Lung (tissue), 12 donors: ENCODE data around the gene SLC16A1. TPM values are rescaled to one million over a fixed set of nuclear protein-coding genes. Genes with fewer than 3 reads are reported as not detected.
"Not testable (repeated sequence)": the region's sequence is repeated elsewhere in the genome, so short reads cannot be mapped to it uniquely, and the experiment has no call there.

ENCODE experiments used
- ATAC-seq: fragments of 200-7000 bp; cut with Tn5 transposase; one replicate; pipeline ENCODE4 v1.9.1; 2020; ENCODE audit warnings: moderate number of reproducible peaks; ENCODE audit not compliant: insufficient read depth, low FRiP score
- DNase-seq, 3 donors: peaks; one replicate each; pipeline ENCODE4 v3.0.0-alpha.2; 2013 to 2017
- H3K27ac ChIP-seq, 2 donors: one replicate each; pipeline ENCODE4 v1.5.1; 2013; ENCODE audit warnings: mild to moderate bottlenecking in 2 of 2, moderate library complexity in 2 of 2, control low read depth in 1 of 2, inconsistent platforms in 1 of 2, low read depth in 1 of 2, low read length in 1 of 2
- H3K27me3 ChIP-seq, 3 donors: one replicate each; pipeline ENCODE4 v1.5.1; 2013; ENCODE audit warnings: low read length in 2 of 3; ENCODE audit not compliant: control insufficient read depth in 3 of 3, insufficient read depth in 3 of 3
- H3K36me3 ChIP-seq, 4 donors: one replicate each; pipeline ENCODE4 v1.5.1; 2013; ENCODE audit warnings: low read length in 4 of 4, mild to moderate bottlenecking in 1 of 4, moderate library complexity in 1 of 4; ENCODE audit not compliant: control insufficient read depth in 4 of 4, insufficient read depth in 4 of 4
- H3K4me1 ChIP-seq, 5 donors: one replicate each; pipeline ENCODE4 v1.5.1; 2013; ENCODE audit warnings: low read length in 5 of 5, mild to moderate bottlenecking in 2 of 5, moderate library complexity in 1 of 5; ENCODE audit not compliant: control insufficient read depth in 5 of 5, insufficient read depth in 5 of 5
- H3K4me3 ChIP-seq: one replicate; pipeline ENCODE4 v1.5.1; 2013; ENCODE audit warnings: mild to moderate bottlenecking, control low read depth, moderate library complexity
- H3K9ac ChIP-seq, 2 donors: one replicate each; pipeline ENCODE4 v1.5.1; 2013; ENCODE audit warnings: low read length in 2 of 2, control low read depth in 1 of 2; ENCODE audit not compliant: insufficient read depth in 1 of 2
- H3K9me3 ChIP-seq, 4 donors: one replicate each; pipeline ENCODE4 v1.5.1; 2013; ENCODE audit warnings: low read length in 3 of 4, mild to moderate bottlenecking in 1 of 4, moderate library complexity in 1 of 4; ENCODE audit not compliant: control insufficient read depth in 4 of 4, insufficient read depth in 3 of 4
- CTCF ChIP-seq: IDR thresholded peaks from 2 replicates; pipeline ENCODE4 v1.5.1; 2012; ENCODE audit warnings: mild to moderate bottlenecking; ENCODE audit errors: control extremely low read depth, extremely low read depth
- WGBS, 2 donors: extraction: QIAGEN DNeasy Blood & Tissue Kit; methylation state at CpG; one replicate each; pipeline ENCODE4 v1.1.7; 2013; 5-methylcytosine and 5-hydroxymethylcytosine counted together
- polyA plus RNA-seq, 2 donors: library from polyadenylated mRNA; stranded (reverse); fragments of 200-250 nt; gene quantifications; one replicate each; pipeline ENCODE4 v1.2.1, GENCODE V29; 2013
- total RNA-seq, 2 donors: library from RNA; depleted of rRNA in 1 of 2; stranded (reverse); fragments of >200 nt in 1 of 2; gene quantifications; one replicate each; pipeline ENCODE4 v1.2.1, GENCODE V29; 2014 to 2021
- donor health status: control.
- donor health status: control.
- donor health status: Bipolar disorder and iron deficiency.
- donor health status: healthy.
- donor health status: DM: yes; HTN: yes; CAD: no.

Gene SLC16A1
- total and polyA plus RNA-seq, 4 donors, result 2.4 to 27.6 (median 8.2) TPM

DNA sequence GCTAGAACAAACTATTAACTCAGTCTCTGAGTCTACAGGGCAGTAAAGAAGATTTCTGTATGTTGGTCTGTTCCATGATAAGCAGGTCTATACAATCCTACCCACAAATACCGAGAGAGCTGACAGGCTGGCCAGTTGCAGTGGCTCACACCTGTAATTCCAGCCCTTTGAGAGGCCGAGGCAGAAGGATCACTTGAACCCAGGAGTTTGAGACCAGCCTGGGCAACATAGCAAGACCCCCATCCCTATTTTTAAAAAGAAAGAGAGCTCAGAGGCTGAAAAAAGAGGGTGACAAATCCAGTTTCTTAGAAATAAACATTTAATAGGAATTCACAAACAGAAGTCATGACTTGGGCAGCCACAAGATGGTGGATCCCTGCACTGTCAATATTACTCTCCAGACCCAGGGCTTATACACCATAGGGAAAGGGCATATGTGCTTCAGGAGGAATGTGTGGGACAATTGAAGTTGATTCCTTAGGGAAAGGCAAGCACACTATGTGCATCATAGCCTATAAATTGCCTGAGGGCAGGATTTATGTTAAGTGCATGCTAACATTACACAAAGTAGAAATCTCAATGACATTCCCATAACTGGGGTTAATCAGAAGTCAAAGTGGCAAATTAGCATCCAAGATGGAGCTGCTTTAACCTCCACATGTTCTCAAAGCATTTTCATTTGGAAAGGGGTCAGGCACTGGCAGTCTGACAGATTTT, 66.8 kb downstream of the SLC16A1 start:
- no peak overlapping the region for H3K9ac ChIP-seq
- WGBS, 2 donors, result 49 to 94% methylated on average over 2 of the region's 2 CpGs
- no peak for TF ChIP-seq CTCF

DNA sequence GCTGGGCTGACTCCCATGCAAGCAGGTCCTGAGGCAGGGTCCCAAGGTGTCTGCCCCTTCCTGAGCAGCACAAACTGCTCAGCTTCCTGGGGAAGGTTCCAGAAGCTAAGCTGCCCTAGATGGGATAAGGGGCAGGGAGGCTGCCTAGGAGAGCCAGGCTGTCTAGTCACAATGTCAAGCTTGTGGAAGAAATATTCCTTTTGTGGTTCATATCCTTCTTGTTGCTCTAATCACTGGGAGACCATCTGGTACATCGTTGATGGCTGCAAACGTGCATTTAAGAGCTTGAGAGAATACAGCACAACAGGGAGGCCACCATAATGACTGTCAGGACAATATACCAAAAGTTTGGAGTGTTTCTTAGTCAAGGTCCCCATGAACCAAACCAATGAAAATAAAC, 67.4 kb downstream of the SLC16A1 start:
- H3K4me1 ChIP-seq, result peaks cover 0 to 2% (median 0%) of the 10 kb centered on the region in 5 donors
- no peaks in the 10 kb centered on the region for H3K36me3 ChIP-seq
- H3K4me3 ChIP-seq, result no peak overlapping the region
- no peaks in the 10 kb centered on the region for H3K27me3 ChIP-seq
- no peak overlapping the region for H3K9ac ChIP-seq
- ATAC-seq, result no peak
- DNase-seq, result no peak
- no peak overlapping the region for H3K27ac ChIP-seq
- WGBS, 2 donors, result 69 to 84% methylated on average over 2 of the region's 2 CpGs
- H3K9me3 ChIP-seq, result no peaks in the 10 kb centered on the region
- no peak for TF ChIP-seq CTCF

More for the DNA sequence above, 66.8 kb downstream of the SLC16A1 start:
- no peak for DNase-seq
- ATAC-seq, result no peak
- Histone ChIP-seq H3K27ac (no peak overlapping the region), H3K9me3 (no peaks in the 10 kb centered on the region), H3K4me1 (peaks cover 0 to 2% (median 0%) of the 10 kb centered on the region in 5 donors), H3K36me3 (no peaks in the 10 kb centered on the region), H3K27me3 (no peaks in the 10 kb centered on the region), H3K4me3 (no peak overlapping the region)

GRCh38 chr1:112887599-112888283, 68.3 kb downstream of the SLC16A1 start:
- Histone ChIP-seq H3K4me3 (no peak overlapping the region), H3K36me3 (no peaks in the 10 kb centered on the region), H3K4me1 (peaks cover 0 to 2% (median 0%) of the 10 kb centered on the region in 5 donors), H3K9ac (no peak overlapping the region), H3K9me3 (no peaks in the 10 kb centered on the region), H3K27ac (no peak overlapping the region), H3K27me3 (no peaks in the 10 kb centered on the region)
- 92 to 94% methylated on average over 10 of the region's 10 CpGs for WGBS, 2 donors
- no peak for ATAC-seq
- no peak for TF ChIP-seq CTCF
- DNase-seq, result no peak

GRCh38 chr1:112884996-112885395, 71.0 kb downstream of the SLC16A1 start:
- H3K4me3 ChIP-seq, H3K9ac ChIP-seq, H3K36me3 ChIP-seq, ATAC-seq, H3K27ac ChIP-seq, H3K9me3 ChIP-seq, H3K4me1 ChIP-seq, DNase-seq, H3K27me3 ChIP-seq: not testable (repeated sequence)
- WGBS, 2 donors, result 94 to 99% methylated on average over 5 of the region's 5 CpGs
